ENCODE data around the gene CMTM8. TPM values are rescaled to one million over a fixed set of nuclear protein-coding genes. Genes with fewer than 3 reads are reported as not detected.

The CMTM8 gene
- total and polyA plus RNA-seq, 8 donors: 1.3 to 8.1 (median 5.3) TPM; not detected in 2

GRCh38 chr3:32310918-32311839, 72.7 kb downstream of the CMTM8 start:
- 75 to 80% (median 76%) methylated on average over 15 of the region's 15 CpGs for WGBS, 5 donors
- H3K4me3 ChIP-seq: no peak overlapping the region
- H3K27me3 ChIP-seq: no peaks in the 10 kb centered on the region
- DNase-seq: peak in 1 of 2 donors; percentile 75
- H3K27ac ChIP-seq: no peak overlapping the region
- TF ChIP-seq POLR2A (IDR thresholded peaks at IDR 0.05) (no peak), CTCF (IDR thresholded peaks at IDR 0.05) (no peak), POLR2AphosphoS5 (IDR thresholded peaks at IDR 0.05) (no peak), EP300 (IDR thresholded peaks at IDR 0.05) (no peak)
- intact Hi-C loops (cut with DNase I; ENCODE audit: low total_unique reads): no loop called here
- no peaks in the 10 kb centered on the region for H3K9me3 ChIP-seq
- peaks cover 0 to 9% (median 5%) of the 10 kb centered on the region in 4 donors for H3K4me1 ChIP-seq
- H3K36me3 ChIP-seq: no peaks in the 10 kb centered on the region

- Histone ChIP-seq H3K4me3 (no peak overlapping the region), H3K36me3 (no peaks in the 10 kb centered on the region), H3K27ac (no peak overlapping the region), H3K9me3 (no peaks in the 10 kb centered on the region), H3K27me3 (no peaks in the 10 kb centered on the region), H3K4me1 (peaks cover 0 to 15% (median 8%) of the 10 kb centered on the region in 4 donors)
- intact Hi-C loops (cut with DNase I; ENCODE audit: low total_unique reads): no loop called here
- TF ChIP-seq POLR2A (IDR thresholded peaks at IDR 0.05) (no peak), CTCF (IDR thresholded peaks at IDR 0.05) (no peak), EP300 (IDR thresholded peaks at IDR 0.05) (no peak), POLR2AphosphoS5 (IDR thresholded peaks at IDR 0.05) (no peak)
- no peak for DNase-seq
- WGBS, 5 donors: 74 to 100% (median 83%) methylated on average over 1 of the region's 1 CpG
These were observed 73.8 kb downstream of the CMTM8 start for GRCh38 chr3:32312251-32312650.

GRCh38 chr3:32313169-32313568, 74.7 kb downstream of the CMTM8 start:
- no peaks in the 10 kb centered on the region for H3K36me3 ChIP-seq
- 87 to 92% (median 90%) methylated on average over 5 to 6 of the region's 6 CpGs for WGBS, 5 donors
- H3K9me3 ChIP-seq: no peaks in the 10 kb centered on the region
- no peaks in the 10 kb centered on the region for H3K27me3 ChIP-seq
- H3K27ac ChIP-seq: no peak overlapping the region
- TF ChIP-seq CTCF (IDR thresholded peaks at IDR 0.05) (no peak), EP300 (IDR thresholded peaks at IDR 0.05) (no peak), POLR2A (IDR thresholded peaks at IDR 0.05) (no peak), POLR2AphosphoS5 (IDR thresholded peaks at IDR 0.05) (no peak)
- no peak overlapping the region for H3K4me3 ChIP-seq
- intact Hi-C loops (cut with DNase I; ENCODE audit: low total_unique reads): no loop called here
- no peak for DNase-seq
- peaks cover 0 to 16% (median 9%) of the 10 kb centered on the region in 4 donors for H3K4me1 ChIP-seq

- peaks cover 0 to 16% (median 9%) of the 10 kb centered on the region in 4 donors for H3K4me1 ChIP-seq
- H3K27ac ChIP-seq: peak overlapping the region in 1 of 5 donors; percentile 20
- no peaks in the 10 kb centered on the region for H3K27me3 ChIP-seq
- H3K9me3 ChIP-seq: no peaks in the 10 kb centered on the region
- H3K4me3 ChIP-seq: no peak overlapping the region
- DNase-seq: no peak
- H3K36me3 ChIP-seq: no peaks in the 10 kb centered on the region
- 42 to 54% (median 48%) methylated on average over 5 of the region's 5 CpGs for WGBS, 5 donors
- TF ChIP-seq POLR2AphosphoS5 (IDR thresholded peaks at IDR 0.05) (no peak), EP300 (IDR thresholded peaks at IDR 0.05) (no peak), CTCF (IDR thresholded peaks at IDR 0.05) (no peak), POLR2A (IDR thresholded peaks at IDR 0.05) (no peak)
- intact Hi-C loops (cut with DNase I; ENCODE audit: low total_unique reads): no loop called here
These were observed 75.4 kb downstream of the CMTM8 start for GRCh38 chr3:32313723-32314473.
